GM21423 (cell line): ENCODE data around the gene DOCK1.

Source experiments
- ATAC-seq: cut with Tn5 transposase; IDR thresholded peaks from one replicate; pipeline ENCODE4 v1.9.1; 2021; ENCODE audit warnings: mild to moderate bottlenecking, moderate library complexity; ENCODE audit not compliant: unreplicated experiment

Gene DOCK1

DNA sequence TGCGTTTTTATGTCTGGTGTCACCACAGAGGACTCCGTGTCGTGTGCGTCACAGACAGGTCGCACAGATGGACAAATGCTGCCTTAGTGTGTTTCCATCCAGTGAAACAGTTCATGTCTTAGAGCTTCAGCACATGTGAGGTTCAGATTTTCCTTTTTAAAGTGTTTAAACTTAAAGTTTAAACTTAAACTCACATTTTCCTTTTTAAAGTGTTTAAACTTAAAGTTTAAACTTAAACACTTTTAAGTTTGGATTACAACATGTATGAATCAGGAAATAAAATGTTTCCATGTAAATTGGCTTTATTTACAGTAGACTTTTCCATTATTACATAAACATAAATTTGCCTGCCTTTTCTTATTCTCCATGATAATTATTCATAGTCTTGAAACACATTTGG lies 223.9 kb downstream of the DOCK1 start:
- no peak for ATAC-seq

DNA sequence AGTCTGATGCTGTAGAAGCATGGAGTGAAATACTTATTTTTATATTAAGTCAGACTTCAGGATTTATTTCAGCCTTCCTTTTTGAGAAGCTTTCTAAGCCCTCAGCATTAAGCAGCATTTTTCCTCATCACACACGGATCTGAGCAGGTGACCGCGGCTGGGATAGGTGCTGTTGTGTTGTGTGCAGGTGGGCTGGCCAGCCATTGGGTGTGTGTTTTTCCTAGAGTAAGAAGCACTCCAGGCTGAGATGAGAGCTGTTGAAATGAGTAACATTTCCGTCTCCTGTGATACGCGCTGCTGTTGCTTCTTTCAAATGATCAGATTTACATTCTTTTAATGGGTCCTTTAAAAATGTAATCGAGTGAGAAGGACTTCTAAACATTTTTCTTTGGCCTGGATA lies 227.2 kb downstream of the DOCK1 start:
- ATAC-seq, result no peak

DNA sequence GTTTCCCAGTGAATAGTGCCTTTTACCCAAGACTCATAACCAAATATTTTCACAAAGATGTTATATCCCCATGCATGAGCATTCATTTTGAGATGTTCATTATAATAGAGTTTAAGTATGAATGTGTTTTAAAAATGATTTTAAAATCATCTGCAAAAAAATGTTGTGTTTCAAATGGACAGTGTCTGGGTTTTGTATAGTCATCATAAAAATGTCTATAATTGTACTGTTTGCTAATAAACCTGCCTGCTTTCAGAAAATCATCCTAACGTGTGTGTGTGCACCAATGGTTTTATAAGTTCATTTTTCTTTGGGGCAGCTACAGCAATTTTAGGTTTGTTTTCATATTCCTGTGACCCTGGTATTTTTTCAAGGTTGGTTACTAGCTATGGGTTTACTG lies 228.0 kb downstream of the DOCK1 start:
- no peak for ATAC-seq

DNA sequence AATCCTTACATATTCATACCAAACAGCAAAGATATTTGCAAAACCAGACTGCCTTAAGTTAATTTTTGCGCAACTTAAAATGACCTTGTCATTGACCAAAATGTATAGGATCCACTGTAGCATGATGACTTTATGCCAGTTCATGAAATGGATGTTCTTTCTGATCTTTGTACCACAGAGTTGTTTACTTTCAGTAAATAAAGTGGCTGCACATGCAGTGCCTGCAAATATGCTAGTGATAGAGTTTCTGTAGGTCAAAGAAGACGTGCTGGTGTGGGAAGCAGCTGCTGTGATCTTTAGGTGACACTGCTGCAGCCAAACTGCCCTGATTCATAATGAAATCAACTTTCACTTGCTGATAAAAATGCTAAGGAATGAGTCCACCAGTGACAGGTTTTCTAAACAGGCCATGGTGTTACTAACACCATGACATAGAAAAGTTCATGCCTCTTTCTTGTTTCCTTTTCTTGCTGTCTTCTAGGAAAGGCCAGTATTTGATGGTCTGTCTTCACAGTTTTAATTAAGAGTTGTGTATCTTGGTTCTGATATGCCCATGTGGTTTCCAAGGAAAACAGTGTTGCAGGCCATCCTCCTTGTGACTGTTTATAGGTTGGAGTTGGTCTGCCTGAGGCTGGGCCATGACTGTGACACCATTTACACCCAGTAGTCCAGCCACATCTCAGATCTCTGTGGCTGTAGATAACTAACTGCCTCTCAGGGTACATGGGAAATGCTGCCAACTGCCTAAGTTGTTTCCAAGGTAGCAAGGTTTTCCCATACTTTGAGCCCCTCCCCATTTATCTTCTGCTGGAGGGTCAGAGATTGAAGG lies 228.7 kb downstream of the DOCK1 start:
- ATAC-seq, result no peak

DNA sequence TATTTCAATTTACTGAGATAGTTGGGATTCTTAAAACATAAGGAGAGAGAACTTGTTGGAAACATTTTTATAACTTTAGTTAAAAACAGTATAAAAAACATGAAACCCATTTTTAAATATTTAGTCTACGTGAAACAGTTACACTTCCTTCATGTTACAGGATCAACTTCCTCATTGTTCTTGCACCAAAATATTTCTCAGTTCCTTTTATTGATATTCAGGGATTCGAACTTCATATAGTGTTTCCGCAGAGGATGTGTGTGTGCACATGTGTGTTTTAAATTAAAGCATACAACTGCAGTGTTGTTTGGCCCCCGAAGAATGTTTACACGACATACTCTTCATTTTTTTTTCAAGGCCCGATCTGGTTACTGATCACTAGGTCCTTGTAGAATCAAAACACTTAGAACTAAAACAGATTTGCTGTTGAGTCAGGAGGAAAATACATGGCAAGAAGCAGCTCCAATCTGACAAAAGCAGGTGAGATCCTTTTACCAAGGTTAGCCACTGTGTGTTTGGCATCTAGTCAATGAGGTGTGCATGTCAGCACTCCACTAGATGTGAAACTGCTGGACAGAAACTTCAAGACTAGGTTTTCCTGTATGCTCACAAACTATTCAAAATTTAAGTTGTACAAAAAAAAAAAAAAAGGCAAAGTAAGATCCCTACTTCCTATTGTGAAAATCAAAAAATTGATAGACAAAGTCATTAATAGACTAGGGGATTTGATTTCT lies 230.8 kb downstream of the DOCK1 start:
- no peak for ATAC-seq

DNA sequence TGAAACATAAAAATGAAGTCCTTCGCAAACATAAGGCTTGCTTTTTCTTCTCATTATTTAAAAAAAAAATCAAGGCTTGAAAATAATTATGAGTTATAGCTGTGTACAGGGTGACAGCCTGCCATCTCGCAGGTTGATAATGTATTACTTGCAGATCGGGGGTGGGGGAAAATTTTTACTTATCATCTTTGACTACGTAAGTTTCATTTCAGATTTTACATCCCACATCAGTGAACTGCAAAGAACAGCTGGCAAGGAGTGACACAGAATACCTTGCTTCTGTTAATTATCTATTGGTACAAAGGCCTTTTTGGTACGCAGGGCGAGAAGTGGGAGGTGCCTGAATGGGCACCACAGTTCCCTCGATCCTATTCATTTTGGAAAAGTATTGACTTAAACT lies 232.2 kb downstream of the DOCK1 start:
- ATAC-seq, result no peak

DNA sequence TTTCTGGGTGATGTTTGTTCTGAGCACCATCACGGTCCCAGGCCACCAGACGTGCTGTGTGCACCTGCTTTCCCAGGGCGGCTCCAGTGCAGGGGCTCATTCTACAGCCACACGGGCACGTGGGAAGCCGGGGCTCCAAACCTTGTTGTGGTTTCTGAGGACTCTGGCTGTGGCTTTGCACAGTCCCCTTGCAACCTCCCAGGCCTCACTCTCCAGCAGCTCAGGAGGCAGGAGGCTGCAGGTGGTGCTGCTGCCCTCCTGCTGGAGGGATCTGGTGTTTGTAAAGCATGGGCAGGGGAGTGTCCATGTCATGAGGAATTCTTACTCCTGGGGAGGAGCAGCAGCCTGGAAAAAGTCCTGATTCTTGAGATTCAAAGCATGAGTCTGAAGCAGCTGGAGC lies 236.9 kb downstream of the DOCK1 start:
- ATAC-seq, result no peak

DNA sequence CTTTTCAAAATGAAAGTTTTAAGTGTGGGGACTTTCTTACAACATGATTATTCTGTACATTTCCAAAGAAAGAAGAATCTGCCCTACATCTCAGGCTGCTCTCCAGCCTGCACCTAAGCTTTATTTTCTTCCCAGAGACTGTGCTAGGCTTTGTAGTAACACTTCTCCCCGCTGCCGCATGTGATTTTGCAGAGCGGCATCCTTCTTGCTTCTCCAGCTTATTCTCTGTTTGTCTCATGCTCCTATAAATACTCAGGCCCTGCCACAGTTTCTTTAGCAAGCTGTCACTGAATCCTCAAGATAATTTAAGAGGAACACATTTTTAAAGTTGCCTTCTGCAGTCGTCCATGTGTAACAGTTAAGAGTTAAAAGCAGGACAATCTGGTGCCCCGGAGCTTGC lies 237.6 kb downstream of the DOCK1 start:
- no peak for ATAC-seq

DNA sequence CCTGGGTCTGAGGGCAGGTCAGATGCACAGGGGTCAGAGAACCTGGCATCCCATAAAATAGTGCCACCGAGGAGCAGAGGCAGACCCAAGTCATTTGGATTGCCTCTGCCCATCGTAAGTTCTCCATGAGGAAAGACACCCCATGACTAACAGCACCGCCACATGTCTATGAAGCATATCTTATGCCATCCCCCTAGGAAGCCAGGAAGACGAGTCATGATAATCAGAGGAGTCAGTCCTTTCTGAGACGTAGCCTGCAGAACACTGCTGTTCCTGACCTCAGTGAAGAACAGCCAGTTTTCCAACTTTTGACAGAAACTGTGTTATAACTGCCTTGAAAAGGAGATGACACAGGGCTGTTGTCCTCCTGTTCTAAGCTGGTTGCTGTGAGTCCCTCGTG lies 239.9 kb downstream of the DOCK1 start:
- ATAC-seq, result no peak

DNA sequence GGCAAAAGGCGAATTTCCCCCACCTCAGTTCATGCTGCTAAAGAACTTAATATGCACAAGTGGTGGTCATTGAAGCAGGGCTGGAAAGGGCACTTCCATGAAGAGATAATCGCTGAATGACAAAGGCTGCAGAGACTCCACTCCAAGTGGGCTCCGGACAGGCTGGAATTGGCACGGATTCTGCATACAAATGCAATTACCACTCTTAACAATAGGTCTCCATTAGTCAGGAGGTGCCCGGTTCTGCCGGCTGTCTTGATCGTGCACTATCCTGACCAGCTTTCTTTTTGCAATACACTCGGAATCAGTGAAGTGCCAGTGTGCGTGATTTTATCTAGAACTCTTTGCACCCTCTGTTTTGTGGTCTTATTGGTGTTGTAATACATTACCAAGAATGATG lies 241.4 kb downstream of the DOCK1 start:
- no peak for ATAC-seq

DNA sequence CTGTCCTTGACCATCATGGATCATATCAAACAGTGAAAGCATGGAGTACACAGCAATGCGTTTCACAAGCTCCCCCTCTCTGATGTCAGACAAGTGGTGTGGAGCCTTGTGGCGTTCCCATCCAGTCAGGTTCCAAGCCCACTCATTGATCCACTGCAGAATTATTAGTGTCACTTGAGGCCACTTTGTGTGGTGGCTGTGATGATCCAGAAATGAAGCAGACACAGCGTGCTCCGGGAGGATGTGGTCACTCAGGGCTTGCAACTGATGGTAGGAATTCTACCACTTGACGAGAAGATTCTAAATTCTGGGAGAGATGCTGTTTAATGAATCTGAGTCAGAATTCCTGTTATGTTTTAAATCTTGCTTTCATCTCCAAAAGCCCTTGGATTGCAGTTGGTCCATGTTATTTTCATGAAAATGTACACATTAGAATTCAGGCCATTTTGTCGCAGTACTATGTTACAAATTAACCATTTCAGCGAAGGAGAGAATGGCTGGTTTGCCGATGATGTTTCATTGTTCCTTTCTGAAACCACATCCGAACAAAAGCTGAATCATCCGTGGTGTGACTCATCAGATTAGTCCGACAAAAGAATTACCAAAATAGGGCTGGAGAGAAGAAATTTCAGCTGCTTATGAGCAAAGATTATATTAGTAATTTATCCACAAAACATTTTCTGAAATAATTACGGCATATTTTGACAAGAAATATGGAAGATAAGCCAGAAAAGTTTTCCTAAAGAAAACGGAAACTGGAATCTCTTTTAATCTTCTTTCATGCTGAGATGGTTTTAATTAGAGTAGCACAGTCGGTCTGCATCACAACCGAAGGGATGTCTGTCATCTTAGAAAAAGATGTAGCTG lies 243.1 kb downstream of the DOCK1 start:
- no peak for ATAC-seq

DNA sequence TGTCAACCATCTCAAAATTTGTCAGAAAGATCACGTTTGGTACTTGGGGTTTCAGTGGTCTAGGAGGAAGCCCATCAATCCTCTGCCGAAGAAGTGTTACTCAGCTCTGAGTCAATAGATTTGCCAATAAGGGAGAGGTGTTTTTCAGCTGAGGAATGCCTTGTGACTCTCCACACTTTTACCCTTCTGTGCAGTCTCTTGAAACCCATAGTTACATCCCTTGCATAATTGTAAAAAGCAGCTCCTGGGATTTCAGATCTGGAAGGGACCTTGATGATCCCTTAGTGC lies 243.6 kb downstream of the DOCK1 start:
- ATAC-seq, result no peak

DNA sequence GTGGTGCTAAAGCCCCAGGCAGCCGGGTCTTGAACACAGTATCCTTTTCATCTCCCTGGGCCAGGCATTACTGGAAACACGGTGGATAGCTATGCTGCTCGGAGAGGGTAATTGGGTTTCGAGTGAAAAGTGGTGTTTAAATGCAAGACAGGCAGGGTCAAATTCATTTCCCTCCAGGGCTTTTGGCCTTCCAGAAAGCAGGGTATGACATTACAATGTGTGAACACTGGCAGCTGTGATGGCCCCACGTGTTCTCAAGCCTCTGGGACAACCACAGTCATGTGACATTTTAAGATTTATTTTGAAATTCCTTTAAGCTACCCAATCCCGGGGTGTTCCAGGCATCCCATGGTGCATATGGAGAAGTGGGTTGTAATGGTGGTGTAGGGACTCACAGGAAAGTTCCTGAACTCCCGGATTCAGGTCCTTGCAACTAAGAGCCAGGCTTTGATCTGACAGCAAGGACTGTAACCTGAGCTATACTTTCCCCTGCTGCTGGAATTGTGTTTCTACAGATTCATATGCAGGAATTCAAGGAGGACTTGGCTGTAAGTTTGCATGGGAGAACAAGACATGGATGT lies 244.4 kb downstream of the DOCK1 start:
- ATAC-seq, result no peak

DNA sequence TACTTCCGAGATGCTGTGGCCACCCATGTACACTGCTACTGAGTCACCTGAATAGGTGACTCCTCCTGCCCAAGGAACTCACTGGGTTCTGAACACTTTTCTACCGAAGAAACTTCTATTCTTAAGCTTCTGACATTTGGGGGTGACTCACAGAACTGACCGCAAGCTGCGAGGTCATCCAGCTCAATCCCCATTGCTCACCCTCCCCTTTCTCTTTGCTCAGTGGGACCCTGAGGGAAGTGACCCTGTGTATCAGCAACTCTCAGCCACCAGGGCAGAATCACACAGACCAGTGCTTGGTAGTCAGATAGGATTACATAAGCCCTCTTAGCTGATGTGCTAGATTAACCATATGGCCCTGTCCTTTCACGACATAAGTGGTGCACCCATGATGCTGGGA lies 244.9 kb downstream of the DOCK1 start:
- no peak for ATAC-seq

DNA sequence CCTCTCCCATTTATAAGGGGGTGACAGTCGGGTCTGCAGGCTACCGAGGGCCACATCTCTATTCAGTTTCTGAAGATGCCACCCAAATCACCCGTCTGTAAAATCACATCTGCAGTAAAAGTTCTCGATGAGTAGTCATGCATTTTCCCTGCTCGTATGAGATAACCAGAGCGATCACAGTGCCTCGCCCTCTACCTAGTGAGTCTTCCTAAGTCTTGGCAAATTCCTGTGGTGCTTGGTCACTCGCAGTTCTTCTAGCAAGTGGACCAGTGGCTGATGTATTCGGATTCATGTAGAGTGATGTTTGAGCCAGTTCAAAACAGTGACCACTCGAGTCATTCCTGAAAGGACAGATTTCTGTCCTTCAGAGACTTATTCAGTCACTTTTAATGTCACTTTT lies 246.3 kb downstream of the DOCK1 start:
- ATAC-seq, result no peak

DNA sequence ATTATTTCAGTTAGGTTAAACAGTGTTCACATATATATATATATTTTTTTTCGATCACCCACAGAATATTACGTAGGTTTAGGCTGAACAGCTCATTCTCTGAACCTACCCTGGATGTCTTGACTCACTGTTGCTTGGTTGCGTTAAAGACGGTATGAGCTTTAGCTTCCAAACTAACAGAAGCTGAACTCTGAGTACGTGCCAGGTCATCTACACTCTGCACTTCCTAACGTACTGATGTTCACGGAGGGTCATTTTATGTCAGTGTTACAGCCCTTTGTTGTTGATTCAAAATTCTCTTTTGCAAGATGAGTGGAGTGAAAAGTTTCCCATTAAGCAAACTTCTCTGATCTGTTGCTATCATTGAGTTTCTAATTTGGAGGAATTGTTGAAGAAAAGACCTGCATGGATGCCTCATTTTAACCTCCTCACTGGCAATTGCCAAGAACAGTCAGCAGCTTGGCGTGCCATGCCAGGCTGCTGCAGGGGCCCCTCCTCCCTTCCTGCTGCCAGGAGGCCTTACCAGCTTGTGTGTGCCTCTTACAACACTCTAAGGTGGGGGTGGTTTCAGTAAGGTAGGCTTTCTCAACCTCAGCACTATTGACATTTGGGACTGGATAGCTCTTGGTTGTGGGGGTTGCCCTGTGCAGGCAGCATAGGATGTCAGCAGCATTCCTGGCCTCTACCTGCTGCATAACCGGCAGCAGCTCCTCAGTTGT lies 246.9 kb downstream of the DOCK1 start:
- ATAC-seq, result no peak

DNA sequence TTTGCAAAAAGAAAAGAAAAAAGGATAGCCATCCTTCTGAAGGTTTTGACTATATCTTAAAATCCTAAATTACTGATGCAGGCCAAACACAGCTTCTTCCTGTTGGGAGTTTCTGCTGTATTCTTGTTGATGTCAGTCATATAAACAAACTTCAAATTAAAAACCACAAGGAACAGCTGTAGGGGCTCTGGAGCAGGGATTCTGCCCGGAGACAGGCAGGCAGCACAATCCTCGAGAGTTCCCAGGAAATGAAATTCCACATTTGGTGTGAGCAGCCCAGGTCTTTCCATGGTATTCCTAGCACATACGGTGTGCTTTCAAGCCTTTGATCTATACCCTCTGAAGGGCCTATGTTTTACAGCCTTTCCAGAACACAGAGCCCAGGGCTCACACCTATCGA lies 248.0 kb downstream of the DOCK1 start:
- ATAC-seq, result no peak

DNA sequence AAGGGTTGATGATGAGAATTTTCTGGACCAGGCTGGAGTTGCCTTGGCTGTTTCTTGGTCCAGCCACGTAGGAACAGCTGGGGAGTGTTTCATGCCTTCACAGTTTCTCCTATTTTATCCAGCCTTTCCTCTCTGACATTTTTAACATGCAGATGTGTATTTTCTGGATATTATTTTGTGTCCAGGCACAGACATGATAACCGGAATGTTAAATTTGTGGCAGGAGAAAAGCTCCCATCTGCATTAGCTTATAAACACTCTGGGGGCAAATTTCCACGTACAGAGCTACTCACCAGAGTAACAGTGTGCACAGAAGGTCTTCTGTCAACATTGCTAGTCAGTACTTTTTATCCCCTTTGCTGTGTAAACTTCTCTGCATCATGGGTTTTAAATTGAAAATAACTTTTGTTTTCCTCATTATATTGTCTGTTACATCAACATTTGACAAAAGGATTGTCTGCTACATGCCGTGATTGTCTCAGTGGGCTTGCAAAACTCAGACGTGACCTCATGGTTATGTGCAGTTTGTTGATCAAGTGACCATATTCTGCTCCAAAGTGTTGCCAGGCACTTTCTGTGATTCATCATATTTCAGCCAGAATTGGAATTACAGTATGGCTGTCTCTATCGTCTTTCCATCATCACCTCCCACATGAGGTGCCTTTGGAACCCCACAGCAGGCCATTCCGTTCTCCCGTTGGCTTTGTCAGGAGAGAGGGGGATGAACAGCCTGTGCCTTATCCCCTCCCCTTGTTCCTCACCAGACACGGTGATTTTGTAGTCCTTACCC lies 249.8 kb downstream of the DOCK1 start:
- ATAC-seq, result no peak

DNA sequence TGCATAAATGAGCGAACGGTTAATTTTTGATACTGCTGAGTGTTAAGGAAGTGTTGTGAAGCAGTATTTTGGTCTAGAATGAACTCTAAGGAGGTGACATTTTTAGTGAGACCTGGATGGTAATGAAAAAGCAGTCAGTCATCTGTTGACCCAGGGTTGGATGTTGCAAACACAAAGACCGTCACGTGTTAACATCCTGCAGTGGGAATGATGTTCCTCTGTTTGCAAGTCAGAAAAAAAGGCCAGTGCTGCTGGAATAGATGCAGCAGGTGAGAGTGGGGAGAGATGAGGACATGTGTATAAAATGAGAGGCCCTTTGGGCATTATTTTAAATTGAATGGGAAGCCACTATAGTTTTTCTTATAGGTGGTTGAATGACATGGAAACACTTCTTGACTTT lies 251.9 kb downstream of the DOCK1 start:
- no peak for ATAC-seq
